DMS153 (cell line): Measurements from ENCODE around the gene CD300LB.
"Not testable (repeated sequence)": the region's sequence is repeated elsewhere in the genome, so short reads cannot be mapped to it uniquely, and the experiment has no call there.

Experiments
- DNase-seq: peaks from one replicate; lab custom pipeline; 2025; lab: John Stamatoyannopoulos, UW

CD300LB gene

DNA sequence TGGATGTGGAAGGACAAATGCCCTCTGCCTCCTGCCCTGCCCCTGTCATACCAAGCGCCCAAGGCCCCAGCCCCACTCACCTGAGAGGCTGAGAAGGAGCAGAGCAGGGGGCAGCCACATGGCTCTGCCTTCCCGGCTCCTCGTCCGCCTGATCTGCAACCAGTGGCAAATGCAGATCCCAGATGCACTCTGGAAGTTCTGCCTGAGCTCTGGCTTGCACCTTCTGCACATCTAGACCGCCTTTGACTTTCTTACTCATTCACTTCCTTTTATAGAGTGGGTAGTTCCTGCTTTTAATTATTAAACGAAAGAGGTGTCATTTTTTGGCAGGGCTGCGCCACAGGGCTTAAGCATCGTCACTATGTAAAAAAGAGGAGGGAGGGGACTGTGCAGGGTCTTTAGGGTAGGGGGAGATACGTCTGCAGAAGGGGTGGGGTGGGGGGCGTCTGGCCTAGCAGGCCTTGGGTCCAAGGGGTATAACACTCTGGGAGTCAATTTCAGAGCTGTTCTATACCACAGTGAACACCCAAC, at the start of gene CD300LB:
Gene CD300LB, minus strand, starts transcription at position 245 of the 531 bp plus-strand sequence. Its CDS starts 125 bp downstream, at position 120.
- no peak for DNase-seq

DNA sequence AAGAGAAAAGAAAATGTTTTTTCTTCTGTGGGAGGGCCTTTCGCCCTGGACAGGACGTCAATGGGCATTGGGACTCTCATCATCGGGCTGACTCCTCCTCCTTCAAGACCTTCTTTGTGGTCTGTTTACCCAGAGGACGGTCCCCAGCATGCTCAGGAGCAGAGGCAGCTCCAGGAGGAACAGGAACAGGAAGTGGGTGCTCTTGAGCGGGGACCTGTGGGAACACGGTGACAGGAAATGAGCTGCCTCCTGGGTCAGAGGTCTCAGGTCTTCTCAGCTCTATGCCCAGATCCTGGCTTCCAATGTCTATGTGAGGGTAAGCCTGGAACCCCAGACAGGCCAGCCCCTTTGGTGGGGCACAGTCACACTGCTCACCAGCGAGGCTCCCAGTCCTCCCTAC, 48.6 kb upstream of the CD300LB start:
- DNase-seq = no peak

DNA sequence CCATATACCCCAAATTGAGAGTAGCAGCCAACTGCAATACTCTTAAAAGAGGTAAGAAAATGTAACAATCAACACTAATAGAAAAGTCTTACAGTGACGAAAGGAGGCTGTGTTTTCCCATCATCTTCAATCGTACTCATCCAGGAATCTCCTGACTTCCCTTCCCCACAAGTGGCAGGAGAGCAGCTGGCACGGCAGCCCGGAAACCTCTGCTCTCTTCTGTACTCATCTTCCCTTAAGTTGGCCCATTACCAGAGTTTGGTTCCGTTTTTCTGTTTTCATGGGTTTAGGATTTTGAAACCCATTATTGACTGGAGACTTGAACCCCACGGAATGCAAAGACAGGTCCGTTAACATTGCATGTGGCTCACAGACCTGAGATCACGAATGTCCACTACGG, 47.7 kb upstream of the CD300LB start:
- DNase-seq = no peak

DNA sequence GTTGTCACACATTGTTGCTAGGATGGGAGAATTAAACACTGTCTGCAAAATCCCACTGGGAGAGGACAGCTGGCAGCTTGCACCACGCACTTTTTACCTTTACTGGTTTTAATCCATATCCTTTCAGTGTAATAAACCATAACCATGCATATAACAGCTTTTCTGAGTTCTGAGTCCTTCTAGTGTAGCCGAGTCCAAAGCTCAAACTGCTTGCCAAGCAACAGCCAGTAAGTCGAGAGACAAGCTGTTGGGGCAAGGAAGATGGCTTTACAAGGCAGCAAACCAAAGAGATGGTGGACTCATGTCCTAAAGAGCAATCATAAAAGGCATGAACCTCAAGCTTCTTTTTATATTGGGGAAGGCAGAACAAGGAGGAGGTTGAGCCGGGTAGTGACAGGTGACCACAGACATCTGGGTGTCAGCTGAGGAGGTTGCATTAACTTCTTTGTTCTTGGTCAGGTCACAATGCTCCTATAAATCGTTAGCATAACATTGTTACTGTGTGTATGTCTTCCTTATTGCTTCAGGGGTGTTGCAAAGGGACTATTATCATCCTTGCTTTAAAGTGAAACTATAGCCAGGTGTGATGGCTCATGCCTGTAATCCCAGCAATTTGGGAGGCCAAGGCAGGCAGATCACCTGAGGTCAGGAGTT, 43.3 kb upstream of the CD300LB start:
- no peak for DNase-seq

DNA sequence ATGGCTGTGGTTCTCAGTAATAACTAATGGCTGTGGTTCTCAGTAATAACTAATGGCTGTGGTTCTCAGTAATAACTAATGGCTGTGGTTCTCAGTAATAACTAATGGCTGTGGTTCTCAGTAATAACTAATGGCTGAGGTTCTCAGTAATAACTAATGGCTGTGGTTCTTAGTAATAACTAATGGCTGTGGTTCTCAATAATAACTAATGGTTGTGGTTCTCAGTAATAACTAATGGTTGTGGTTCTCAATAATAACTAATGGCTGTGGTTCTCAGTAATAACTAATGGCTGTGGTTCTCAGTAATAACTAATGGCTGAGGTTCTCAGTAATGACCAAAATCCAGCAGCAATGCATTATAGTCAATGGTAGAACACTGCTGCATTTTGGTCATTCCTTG, 42.4 kb upstream of the CD300LB start:
- not testable (repeated sequence) for DNase-seq

DNA sequence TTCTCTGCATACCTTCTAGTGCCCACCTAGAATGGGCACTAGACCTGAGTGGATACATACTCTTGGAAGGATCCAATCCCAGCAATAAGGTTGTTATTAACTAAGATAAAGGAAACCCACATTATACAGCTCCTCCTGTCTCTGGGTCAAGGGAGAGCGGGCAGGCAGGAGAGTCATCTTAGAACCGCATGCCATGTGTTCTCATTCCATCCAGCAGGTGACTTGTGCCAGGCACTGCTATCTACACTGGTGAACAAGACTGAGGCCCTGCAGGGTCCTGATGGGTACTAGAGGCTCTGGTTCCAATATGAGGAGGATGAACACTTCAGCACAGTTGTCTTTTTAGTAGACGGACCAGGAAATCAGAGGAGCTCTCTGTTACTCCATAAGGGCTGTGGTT, 41.9 kb upstream of the CD300LB start:
- DNase-seq = no peak

DNA sequence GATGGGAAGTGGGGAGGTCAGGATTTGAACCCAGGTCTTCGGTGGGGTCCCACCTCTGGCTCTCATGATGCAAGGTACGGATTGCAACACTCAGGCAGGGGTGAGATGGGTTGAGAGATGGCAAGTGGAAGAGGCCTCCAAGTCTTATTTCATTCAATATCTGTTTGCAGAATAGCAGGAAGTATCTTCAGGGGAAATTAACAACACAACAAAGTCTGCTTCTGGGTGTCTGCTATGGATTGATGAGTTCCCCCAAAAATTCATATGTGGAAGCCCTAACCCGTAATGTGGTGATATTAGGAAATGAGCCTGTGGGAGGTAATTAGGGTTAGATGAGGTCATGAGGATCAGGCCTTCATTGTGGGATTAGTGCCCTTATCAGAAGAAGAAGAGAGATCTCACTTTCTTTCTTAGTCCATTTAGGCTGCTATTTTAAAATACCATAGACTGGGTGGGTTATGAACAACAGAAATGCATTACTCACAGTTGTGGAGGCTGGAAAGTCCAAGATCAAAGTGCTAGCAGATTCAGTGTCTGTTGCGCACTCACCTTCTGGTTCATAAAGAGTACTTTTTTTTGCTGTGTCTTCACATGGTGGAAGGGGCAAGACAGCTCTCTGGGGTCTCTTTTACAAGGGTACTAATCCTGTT, 40.5 kb upstream of the CD300LB start:
- DNase-seq = no peak

DNA sequence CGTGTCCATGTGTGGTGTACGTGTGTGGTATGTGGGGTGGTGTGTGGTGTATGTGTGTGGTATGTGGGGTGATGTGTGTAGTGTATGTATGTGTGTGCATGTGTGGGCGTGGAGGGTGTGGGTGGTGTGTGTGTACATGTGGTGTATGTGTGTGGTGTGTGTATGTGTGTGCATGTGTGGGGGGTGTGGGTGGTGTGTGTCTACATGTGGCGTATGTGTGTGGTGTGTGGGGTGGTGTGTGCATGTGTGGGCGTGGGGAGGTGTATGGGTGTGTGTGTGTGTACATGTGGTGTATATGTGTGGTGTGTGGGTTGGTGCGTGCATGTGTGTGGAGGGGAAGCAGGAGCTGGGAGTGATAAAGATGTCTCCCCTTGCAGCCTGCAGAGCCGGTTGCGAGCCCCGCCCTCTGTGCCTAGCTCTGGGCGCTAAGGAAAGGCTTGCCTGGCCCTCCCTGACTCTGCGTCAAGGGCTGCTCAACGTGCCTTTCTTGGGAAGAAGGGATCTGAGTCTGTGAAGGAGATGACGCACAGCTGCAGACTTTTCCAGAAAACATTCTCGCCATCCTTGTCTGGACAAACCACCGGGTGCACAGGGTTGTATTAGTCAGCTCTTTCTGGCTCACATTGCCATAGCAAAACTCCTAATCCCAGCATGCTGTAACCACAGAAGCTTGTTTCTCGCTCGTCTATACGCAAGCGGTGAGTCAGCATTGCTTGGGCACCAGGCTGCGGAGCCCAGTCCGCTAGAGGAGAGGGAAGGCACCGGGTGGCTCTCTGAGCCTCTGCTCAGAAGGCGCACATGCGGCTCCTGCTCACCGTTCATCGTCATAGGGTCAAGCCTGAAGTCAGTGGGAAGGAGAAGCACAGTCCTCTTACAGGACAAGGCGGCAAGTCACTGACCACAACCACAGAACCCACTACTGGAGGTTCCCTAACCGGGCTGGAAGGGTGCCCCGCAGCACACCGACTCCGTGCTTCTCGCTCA, 38.0 kb upstream of the CD300LB start:
- DNase-seq = no peak

DNA sequence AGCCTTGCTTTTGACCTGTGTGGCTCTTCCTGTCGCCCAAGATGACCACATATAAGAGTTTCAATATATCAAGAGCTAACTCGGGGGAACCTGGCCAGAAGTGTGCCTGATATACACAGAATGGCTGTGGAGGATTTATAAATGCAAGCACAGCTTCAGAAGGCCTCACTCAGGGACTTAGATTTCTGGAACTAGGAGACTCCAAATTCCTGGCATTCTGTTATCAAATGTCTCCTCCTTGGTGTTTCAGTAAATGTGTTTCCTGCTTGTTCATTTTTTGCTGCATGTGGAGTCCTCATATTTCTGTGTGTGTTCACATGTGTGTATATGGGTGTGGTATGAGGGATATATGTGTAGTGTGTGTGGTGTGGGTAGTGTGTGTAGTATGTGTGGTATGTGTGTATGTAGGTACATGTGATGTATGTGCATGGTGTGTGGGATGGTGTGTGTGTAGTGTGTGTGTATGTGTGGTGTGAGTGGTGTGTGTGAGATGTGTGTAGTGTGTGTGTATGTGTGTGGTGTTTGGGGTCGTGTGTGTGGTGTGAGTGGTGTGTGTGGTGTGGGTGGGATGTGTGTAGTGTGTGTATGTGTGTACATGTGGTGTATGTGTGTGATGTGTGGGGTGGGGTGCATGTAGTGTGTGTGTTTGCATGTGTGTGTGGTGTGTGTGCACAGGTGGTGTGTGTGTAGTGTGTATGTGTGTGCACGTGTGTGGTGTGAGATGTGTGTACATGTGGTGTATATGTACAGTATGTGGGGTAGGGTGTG, 37.0 kb upstream of the CD300LB start:
- no peak for DNase-seq

DNA sequence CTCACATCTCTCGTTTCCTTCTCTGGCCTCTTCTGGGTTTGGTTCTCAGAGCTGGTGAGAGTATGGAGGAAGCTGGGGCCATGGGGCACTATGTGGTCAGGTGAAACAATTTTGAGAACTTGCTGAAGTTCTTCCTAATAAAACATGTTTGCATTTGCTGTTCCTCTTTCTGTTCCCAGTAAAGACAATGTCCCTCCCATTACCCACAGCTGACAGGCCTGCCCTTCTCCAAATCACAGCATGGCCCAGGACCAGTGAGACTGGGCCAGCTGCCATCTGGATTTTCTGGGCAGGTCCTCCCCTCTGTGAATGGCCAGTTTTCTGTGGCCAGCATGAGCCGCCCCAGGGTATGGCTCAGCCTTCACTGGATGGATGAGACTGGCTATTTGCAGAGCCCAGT, 36.1 kb upstream of the CD300LB start, which contains the start of gene CD300H:
Gene CD300H, minus strand, starts transcription at position 113 of the 400 bp plus-strand sequence.
- DNase-seq = no peak

DNA sequence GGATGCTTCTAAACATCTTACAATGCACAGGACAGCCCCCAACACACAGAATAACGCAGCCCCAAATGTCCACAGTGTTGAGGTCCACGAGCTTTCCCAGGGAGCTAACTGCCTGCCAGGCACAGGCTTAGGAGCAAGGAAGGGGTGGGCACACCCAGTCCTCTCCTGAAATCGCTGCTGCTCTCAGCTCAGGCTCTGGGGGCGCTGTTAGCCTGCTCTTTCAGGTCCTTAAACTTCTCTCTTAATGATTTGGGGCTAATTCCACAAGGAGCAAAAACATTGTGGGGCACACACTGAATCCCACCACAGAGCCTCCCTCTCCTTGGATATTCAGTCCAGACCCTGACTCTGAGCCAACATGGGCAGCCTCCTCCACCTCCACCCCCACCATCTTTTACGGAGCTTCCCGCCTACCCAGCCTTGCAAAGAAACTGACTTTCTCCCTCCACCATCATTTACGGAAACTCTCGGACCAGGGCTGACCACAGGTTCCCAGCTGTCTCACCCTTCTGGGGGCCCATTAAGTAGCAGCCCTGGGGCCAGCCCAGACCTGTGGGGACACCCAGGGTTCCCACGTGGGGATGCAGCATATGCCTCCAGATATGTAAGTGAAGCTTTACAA, 35.0 kb upstream of the CD300LB start:
- no peak for DNase-seq

DNA sequence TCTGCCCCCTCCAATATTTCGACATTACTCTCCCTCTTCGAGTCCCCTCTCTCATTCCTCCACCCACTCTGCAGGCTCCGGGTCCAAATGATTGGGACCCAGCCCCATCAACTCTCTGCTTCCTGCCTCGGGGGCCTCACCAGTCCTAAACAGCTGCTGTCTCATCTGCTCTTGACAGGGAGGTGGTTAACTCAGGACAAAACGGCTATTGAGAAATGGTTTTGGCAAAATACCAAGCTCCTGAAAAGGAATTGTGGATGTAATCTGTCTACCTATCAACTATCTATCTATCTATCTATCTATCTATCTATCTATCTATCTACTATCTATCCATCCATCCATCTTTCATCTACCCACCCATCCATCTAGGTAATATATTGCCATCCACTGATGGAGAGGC, 33.9 kb upstream of the CD300LB start:
- no peak for DNase-seq

DNA sequence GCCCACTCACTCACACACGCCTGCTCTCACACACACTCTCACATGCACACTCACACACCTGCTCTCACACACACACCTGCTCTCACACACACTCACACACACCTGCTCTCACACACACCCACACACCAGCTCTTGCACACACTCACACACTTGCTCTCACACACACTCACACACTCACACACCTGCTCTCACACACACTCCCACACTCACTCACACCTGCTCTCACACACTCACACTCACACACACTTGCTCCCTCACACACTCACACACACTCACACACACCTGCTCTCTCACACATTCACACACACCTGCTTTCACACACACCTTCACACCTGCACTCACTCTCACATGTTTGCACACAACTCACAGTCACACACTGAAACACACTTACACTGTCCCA, 32.1 kb upstream of the CD300LB start:
- no peak for DNase-seq

DNA sequence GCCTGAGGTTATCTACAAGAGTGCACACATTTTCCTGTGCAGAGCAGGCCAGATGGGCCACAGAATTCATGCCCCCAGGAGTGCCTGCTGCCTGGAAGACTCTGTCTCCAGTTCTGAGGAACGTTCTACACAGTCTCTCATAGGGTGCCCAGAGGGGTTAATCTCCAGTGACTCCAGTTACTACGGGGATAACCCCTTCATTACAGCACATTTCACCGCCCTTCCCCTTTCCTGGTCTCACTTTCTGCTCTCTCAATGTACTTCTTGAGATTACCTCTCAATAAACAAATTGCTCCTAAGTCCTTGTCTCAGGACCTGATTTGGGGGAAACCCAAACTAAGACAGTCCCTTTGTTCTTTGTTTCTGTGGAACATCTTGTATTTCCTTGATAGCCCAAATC, 30.3 kb upstream of the CD300LB start:
- DNase-seq = no peak

DNA sequence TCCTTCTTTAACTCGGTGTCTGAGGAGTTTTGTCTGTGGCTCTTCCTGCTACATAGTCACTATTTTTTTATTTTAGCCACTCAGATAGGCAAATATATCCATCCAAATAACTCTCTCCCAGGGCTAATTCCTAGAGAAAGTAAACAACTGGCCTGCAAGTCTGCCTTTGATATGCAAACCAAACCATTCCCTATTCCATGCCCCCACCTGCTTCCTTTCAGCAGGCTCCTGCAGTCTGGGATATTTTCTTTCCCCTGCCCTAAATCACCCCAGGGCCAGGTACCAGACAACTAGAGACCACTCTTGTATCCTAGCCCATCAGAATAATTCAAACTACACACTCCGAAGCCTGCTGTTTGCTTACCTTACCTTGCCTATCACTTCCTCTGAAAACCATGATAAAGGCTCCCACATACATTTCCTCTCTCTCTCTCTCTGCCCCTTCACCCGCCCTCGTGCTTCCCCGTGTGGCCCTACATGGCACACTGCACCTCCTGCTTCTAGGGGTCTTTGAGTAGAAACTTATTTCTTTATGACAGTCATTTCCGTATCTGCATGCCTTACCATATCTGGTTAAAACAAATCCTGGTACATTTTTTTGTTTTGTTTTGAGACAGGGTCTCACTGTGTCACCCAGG, 27.7 kb upstream of the CD300LB start:
- no peak for DNase-seq

DNA sequence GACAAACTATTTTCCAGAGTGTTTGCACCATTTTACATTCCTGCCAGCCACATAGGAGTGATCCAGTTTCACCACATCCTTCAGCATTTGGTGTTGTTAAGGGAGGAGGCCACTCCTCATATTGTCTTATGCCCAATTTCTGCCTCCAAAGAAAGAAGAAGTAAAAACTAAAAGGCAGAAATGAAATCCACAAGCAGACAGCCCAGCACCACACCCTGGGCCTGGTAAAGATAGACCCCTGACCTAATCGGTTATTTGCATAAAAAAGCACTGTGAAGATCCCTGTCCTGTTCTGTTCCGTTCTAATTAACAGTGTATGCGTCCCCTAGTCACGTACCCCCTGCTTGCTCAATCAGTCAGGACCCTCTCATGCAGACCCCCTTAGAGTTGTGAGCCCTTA, 27.1 kb upstream of the CD300LB start:
- DNase-seq = not testable (repeated sequence)

DNA sequence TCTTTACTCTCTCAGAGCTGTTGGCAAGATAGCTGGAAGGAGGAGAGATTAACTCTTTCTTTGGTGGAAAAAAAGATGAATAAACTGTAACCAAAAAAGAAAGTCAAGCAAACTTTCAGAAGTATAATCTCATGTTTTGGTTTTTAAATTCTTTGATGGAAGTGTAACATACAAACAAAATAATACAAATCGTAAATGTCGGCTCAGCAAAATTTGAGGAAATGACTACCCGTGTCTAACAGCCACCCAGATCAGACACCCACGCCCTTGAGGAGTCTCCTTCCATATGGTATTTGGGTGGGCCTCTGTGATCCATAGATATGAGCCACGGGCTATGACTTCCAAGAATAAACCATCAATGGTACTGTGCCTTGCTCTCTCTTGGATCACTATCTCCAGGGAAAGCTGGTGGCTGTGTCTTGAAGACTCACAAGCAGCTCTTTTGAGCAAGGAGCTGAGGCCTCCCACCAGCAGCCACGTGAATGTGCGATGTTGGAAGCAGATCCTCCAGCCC, 24.2 kb upstream of the CD300LB start:
- no peak for DNase-seq

DNA sequence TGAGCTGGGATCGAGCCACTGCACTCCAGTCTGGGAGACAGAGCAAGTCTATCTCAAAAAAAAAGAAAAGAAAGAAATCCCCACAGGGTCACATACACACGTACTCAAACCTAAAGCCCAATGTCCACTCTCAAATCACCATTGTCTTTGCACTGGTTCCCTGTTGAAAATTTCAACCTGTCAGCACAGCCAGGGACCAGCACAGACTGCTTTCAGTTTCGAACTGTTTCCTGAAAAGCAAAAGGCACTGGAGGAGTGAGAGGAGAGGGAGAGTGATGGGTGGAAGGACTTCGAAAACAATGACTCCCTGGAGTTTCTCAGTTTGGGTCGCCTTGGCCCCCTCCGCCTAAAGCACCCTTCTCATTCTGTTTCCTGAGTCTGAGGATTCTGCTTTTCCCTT, 23.6 kb upstream of the CD300LB start:
- DNase-seq = no peak

DNA sequence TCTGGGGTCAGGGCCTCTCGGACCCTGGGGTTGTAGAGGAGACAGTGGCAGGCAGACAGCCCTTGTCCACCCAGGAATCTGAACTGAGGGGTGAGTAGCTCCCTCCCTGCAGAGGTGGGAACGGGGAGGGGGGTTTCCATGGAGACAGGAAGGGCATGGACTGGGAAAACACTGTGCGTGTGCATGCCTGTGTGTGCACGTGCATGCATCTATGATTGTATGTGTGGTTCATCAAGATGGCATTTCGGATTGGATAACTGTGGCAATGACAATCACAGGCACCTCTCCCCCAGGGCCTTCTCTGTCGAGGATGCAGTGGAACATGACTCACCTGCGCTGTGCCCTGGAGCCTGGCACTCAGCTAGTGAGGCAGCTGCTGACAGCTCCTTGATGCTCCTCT, 20.8 kb upstream of the CD300LB start:
- DNase-seq = no peak

DNA sequence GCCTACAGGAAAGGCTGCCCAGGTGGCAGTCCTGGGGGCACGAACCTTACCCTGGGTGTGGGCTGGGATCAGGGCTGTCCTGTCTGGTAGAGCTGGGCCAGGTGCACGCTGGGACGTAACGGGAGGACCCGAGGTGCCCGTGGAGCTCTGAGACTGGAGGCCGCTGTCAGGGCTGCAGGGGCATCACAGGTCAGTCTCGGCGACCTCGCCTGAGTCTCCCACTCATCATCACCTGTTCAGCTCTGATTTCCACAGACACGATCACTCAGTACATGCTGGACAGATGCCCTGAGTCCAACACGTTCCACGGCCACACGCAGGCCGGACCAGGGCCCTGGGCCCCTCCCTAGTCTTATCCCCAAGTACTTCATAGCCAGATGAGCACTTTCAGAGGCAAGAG, 19.3 kb upstream of the CD300LB start:
- no peak for DNase-seq
